Keratinocyte (primary cell): ENCODE data around the gene KCNQ1OT1.

Experiments used
- EZH2 ChIP-seq: IDR thresholded peaks from one replicate; pipeline ENCODE4 v1.6.1; 2012; ENCODE audit warnings: inconsistent platforms, mild to moderate bottlenecking, low read length, moderate library complexity
- TF ChIP-seq, protein P1 (sequence below), 3 experiments: IDR thresholded peaks in 1 of 3; conservative IDR thresholded peaks in 1 of 3; optimal IDR thresholded peaks in 1 of 3; 2 replicates in 2 of 3; 3 replicates in 1 of 3; pipeline versions ENCODE3 to v1.5.1; 2011; ENCODE audit warnings: low read length in 3 of 3, mild to moderate bottlenecking in 3 of 3, moderate library complexity in 2 of 3, control low read depth in 1 of 3, inconsistent platforms in 1 of 3; ENCODE audit not compliant: insufficient read depth in 2 of 3; ENCODE audit errors: extremely low read depth in 1 of 3

DNA sequence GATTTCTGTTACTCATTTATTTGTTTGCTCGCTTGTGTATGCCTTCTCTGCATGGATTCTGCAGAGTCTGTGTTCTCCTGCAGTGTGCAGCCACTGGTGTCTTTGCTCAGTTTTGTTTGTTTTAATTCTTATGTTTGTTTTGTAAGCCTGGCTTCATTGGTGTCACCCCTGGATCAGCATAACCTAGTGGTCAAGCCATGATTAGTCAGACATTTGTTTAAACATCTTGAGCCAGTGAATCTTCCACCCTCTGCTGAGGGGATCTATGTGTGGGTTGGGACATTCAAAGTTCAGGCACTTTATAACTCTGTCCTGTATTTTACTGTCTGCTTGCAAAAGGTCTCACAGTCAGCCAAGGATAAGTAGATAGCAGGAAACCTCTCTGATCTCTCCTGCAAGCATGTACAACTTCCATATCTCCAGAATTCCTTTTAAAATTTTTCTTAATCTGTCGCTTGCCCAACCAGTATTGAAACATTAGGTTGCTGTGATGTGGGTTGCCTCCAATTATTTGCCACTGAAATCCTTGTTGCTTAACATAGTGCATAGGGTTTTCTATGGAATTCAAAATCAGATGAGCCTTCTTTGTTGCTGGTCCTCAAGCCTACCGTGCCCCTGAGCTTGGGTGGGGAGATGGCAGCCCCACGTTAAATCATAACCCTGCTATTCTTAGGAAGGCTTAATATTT lies 86.8 kb downstream of the KCNQ1OT1 start:
- TF ChIP-seq, protein P1, sequence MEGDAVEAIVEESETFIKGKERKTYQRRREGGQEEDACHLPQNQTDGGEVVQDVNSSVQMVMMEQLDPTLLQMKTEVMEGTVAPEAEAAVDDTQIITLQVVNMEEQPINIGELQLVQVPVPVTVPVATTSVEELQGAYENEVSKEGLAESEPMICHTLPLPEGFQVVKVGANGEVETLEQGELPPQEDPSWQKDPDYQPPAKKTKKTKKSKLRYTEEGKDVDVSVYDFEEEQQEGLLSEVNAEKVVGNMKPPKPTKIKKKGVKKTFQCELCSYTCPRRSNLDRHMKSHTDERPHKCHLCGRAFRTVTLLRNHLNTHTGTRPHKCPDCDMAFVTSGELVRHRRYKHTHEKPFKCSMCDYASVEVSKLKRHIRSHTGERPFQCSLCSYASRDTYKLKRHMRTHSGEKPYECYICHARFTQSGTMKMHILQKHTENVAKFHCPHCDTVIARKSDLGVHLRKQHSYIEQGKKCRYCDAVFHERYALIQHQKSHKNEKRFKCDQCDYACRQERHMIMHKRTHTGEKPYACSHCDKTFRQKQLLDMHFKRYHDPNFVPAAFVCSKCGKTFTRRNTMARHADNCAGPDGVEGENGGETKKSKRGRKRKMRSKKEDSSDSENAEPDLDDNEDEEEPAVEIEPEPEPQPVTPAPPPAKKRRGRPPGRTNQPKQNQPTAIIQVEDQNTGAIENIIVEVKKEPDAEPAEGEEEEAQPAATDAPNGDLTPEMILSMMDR (optimal IDR thresholded peaks at IDR 0.05 in 1 of 3, IDR thresholded peaks at IDR 0.05 in 1 of 3, conservative IDR thresholded peaks at IDR 0.05 in 1 of 3; ENCODE audit: extremely low read depth in 1 of 3, insufficient read depth in 2 of 3, low read length in 3 of 3) = no peak
- no peak for TF ChIP-seq EZH2
